ENCODE data around the gene FLNB.

DNA sequence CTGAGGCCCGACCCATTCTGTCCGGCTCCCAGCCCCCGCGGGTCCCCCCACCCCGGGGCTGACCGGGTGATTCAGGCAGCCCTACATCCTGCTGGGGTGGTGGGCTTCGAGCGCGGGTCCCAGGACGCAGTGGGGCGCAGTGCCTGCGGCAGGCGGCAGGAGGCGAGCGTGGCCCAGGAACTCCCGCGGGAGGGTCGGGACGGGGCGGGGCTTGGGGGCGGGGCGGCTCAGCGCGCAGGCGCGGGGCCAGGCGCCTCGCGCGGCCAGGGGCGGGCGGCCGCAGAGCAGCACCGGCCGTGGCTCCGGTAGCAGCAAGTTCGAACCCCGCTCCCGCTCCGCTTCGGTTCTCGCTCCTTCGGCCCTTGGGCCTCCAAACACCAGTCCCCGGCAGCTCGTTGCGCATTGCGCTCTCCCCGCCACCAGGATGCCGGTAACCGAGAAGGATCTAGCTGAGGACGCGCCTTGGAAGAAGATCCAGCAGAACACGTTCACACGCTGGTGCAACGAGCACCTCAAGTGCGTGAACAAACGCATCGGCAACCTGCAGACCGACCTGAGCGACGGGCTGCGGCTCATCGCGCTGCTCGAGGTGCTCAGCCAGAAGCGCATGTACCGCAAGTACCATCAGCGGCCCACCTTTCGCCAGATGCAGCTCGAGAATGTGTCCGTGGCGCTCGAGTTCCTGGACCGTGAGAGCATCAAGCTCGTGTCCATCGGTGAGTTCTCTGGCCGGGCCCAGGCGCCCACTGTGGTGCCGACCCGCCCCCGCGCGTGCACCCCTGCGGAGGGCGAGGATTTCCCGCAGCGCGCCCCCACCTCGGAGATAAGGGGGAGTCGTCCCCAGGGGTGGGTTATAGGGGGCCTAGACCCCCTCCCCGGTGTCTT lies at the start of gene FLNB:
- peak; percentile 67 for TF ChIP-seq CTCF (IDR thresholded peaks at IDR 0.05; ENCODE audit: poor library complexity, severe bottlenecking)
- peak; percentile 70 for TF ChIP-seq REST (IDR thresholded peaks at IDR 0.05; ENCODE audit: borderline replicate concordance)
- TF ChIP-seq EZH2 (IDR thresholded peaks at IDR 0.05; ENCODE audit: borderline replicate concordance, insufficient read depth, low read length, poor library complexity, severe bottlenecking), result no peak
- peak; percentile 61 for TF ChIP-seq POLR2AphosphoS5 (IDR thresholded peaks at IDR 0.05)
- peak; percentile 15 for TF ChIP-seq SMC3 (conservative IDR thresholded peaks at IDR 0.05; ENCODE audit: poor library complexity)
- TF ChIP-seq TAF1 (IDR thresholded peaks at IDR 0.05; ENCODE audit: low read depth), result peak; percentile 85
- TF ChIP-seq EP300 (conservative IDR thresholded peaks at IDR 0.05; ENCODE audit: poor library complexity, severe bottlenecking), result no peak
